AML-193 (cell line): ENCODE data around the gene IL20RA.
"Not testable (repeated sequence)": the region's sequence is repeated elsewhere in the genome, so short reads cannot be mapped to it uniquely, and the experiment has no call there.

Source experiments
- DNase-seq, 2 experiments: peaks; one replicate each; lab custom pipeline; 2025; lab: John Stamatoyannopoulos, UW

The IL20RA gene

GRCh38 chr6:137008204-137008603, 36.6 kb downstream of the IL20RA start:
- no peak for DNase-seq

DNA sequence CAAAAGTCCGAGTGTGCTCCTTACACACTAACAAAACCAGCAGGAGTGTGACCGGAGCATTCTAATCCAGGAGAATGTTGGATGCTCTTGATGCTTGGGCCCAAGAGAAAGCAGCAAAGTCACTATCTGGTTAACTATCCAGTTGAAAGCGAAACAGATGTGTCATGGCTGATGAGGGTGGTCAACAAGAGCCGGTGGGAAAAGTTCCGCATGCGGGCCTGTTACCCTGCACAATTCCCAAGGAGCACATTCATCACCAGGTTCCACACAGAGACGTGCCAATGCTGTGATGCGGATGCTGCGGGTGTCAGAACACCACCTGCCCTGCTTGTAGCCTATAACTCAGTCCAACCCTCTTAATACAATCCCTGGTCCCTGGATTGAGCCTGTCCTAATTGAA, 38.7 kb downstream of the IL20RA start:
- no peak for DNase-seq

GRCh38 chr6:137005073-137005472, 39.7 kb downstream of the IL20RA start:
- no peak for DNase-seq

DNA sequence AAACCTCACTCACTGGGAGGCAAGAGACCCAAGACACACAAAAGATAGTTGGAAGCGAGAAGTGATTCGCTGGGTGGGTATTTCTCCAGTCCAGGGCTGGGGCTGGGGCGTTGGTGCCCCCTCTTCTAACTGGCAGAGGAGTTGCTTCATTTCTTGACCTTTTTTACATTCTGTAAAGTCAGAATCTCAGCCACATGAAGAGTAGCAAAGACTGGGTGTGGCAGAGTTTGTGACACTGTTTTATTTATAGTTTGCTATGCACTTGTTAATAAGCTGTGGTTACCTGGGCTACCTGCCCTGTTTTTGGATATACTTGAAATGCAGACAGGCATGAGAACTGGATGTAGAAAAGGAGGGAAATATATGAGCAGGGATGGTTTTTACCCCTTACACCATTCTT, 42.3 kb downstream of the IL20RA start:
- DNase-seq: no peak

GRCh38 chr6:137001977-137002302, 42.8 kb downstream of the IL20RA start:
- DNase-seq: no peak

- no peak for DNase-seq
Measured at GRCh38 chr6:137001299-137001976, 43.3 kb downstream of the IL20RA start.

- DNase-seq: no peak
Measured at GRCh38 chr6:137000825-137001224, 43.9 kb downstream of the IL20RA start.

- no peak for DNase-seq
Measured at GRCh38 chr6:136995521-136995920, 49.2 kb downstream of the IL20RA start.

- no peak for DNase-seq
Measured at GRCh38 chr6:136994782-136995181, 50.0 kb downstream of the IL20RA start.

GRCh38 chr6:136992113-136992512, 52.7 kb downstream of the IL20RA start:
- no peak for DNase-seq

DNA sequence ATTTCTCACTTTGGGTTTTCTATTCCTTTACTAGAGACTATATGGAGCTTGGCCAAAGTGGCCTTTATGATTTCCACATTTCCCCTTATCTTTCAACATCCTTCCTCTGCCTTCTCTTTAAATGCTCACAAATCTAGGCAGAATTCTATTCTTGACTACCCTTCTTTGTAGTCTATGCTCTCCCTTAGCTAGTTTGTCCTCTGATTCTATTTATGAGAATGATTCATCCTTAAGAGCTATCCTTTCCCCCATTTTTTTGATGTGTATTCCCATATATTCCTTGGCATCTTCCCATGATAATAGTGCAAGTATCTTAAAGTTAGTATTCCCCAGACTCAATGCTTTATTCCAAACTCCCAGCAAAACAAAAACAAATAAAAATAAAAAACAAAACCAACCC, 53.1 kb downstream of the IL20RA start:
- DNase-seq: peak; percentile 57 to 65

GRCh38 chr6:136990754-136991153, 54.0 kb downstream of the IL20RA start:
- DNase-seq: no peak

DNA sequence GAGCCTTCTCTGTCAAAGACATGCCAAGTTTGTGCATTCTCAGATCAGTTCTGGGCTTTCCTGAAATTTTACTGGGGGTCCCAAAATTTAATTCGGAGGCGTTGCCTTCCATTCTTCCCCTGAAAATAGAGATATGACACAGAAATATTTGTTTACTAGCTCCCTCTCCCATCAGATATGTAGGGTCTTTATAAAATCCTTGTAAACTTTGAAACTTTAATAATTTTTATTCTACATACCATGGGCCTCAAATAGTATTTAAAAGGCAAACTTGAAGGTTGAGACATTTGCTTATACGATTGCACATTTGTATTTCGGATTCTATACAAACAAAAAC, 54.6 kb downstream of the IL20RA start:
- no peak for DNase-seq

- no peak for DNase-seq
Measured at GRCh38 chr6:136989571-136990241, 55.1 kb downstream of the IL20RA start.

DNA sequence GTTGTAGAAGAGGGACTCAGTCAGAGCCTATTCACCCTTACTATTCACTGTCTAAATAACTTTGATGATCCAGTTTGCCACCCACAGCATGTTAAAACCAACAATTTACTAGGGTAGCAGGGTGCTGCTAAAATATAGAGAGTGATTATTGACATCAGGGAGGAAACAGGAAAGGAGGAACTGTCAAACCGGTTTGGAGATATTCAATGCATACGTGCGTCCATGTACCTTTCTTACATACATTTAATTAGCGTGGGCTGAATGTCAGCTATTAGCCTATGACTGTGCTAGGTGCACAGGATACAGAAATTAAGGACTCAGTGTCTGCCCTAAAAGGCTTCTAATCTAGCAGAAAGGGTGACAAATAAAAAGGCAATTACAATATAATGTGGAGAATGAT, 57.2 kb downstream of the IL20RA start:
- DNase-seq: no peak

DNA sequence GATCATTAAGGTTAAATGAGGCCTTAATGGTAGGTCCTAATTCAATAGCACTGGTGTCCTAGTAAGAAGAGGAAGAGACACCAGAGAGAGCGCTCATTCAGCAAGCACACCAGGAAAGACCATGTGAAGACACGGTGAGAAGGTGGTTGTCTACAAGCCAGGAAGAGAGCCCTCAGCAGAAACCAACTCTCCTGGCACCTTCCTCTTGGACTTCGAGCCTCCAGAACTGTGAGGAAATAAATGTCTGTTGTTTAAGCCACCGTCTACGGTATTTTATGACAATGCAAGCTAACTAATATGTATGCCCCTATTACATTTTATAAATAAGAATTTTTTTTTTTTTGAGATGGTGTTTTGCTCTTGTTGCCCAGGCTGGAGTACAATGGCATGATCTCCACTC, 59.3 kb downstream of the IL20RA start:
- no peak for DNase-seq

DNA sequence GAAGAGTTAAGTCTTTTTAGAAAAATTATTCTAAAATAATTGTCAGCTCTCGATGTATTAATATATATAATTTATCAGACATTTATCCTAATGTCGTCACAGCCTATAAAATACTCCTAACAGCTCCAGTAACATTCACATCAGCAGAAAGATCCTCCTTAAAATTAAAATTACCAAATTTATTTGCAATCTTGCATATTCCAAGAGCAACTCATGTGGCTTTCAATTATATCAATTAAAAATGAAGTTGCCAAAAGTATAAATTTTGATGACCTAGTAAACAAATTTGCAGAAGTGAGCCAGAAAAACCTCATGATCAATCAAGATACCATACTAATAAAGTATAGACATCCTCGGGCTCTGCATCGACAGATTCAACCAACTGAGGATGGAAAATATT, 60.2 kb downstream of the IL20RA start:
- no peak for DNase-seq

DNA sequence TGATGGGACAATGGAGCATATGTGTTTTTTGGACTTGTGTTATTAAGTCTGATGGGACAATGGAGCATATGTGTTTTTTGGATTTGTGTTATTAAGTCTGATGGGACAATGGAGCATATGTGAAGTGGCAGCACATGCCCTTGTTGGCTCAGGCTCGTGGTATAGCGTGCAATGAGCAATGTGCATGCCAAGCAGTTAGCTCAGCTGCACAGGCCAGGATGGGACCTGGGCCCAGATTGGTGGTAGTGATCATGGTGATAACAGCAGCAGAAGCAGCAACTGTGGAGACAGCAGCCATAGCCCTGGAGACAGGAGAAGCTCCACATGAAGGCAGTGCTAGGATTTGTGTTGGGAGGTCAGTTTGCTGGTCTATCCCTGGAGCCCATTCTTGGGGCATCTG, 61.1 kb downstream of the IL20RA start:
- no peak for DNase-seq

GRCh38 chr6:136982928-136983327, 61.8 kb downstream of the IL20RA start:
- no peak for DNase-seq

DNA sequence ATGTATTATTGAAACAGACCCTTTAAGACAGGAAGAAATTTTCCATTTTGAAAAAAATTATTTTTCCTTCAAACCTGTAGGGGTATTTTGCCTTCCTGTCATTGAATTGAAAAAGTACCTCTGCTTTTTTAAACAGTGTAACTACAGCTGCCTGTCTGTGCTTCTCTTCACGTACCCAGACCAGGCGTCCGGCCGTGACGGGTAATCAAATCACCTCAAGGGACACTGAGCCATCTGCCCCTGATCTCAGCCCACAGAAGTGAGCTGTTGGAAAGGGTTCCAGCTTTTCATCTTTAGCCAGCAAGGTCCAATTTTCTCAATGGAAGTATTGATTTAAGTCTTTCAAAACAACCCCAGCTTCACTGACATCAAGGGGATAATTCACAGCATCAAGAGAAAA, 64.7 kb downstream of the IL20RA start:
- no peak for DNase-seq

- DNase-seq: no peak
Measured at GRCh38 chr6:136979206-136979605, 65.6 kb downstream of the IL20RA start.

- DNase-seq: no peak
Measured at GRCh38 chr6:136977075-136977474, 67.7 kb downstream of the IL20RA start.

GRCh38 chr6:136975089-136975715, 69.6 kb downstream of the IL20RA start:
- DNase-seq: no peak

GRCh38 chr6:136973781-136974180, 71.0 kb downstream of the IL20RA start:
- DNase-seq: not testable (repeated sequence)
